Kidney epithelial cell (primary cell): ENCODE data around the gene LTO1. TPM values are rescaled to one million over a fixed set of nuclear protein-coding genes. Genes with fewer than 3 reads are reported as not detected.

Source experiments
- DNase-seq: peaks from one replicate; pipeline ENCODE4 v3.0.0-alpha.2; 2010; ENCODE audit warnings: low read depth
- H3K27me3 ChIP-seq: 2 replicates; pipeline ENCODE4 v1.6.0; 2011; ENCODE audit warnings: low read length; ENCODE audit not compliant: control insufficient read depth, insufficient read depth
- H3K36me3 ChIP-seq: 2 replicates; pipeline ENCODE4 v1.5.1; 2011; ENCODE audit warnings: low read length; ENCODE audit not compliant: control insufficient read depth, insufficient read depth
- H3K4me3 ChIP-seq: 2 replicates; pipeline ENCODE4 v1.5.1; 2011; ENCODE audit warnings: low read depth, mild to moderate bottlenecking, control low read depth, low read length
- CTCF ChIP-seq: IDR thresholded peaks from 2 replicates; pipeline ENCODE4 v1.5.1; 2011; ENCODE audit warnings: mild to moderate bottlenecking, moderate library complexity, low read length, control low read depth, inconsistent platforms; ENCODE audit not compliant: insufficient read depth, poor library complexity, severe bottlenecking
- total RNA-seq: library from RNA; depleted of rRNA; stranded (reverse); fragments of >200 nt; gene quantifications from 2 replicates; pipeline ENCODE4 v1.2.3, GENCODE V29; 2015

LTO1 gene
- total RNA-seq, 1 donor from 2014 or later: 18.6 TPM

- H3K36me3 ChIP-seq: peaks cover 2% of the 10 kb centered on the region
- no peak overlapping the region for H3K4me3 ChIP-seq
- H3K27me3 ChIP-seq: no peaks in the 10 kb centered on the region
- no peak for DNase-seq
- no peak for TF ChIP-seq CTCF
Measured at GRCh38 chr11:69669486-69669885, 5.7 kb downstream of the LTO1 start.

- no peak for DNase-seq
- no peak for TF ChIP-seq CTCF
- no peaks in the 10 kb centered on the region for H3K27me3 ChIP-seq
- H3K36me3 ChIP-seq: peaks cover 2% of the 10 kb centered on the region
- H3K4me3 ChIP-seq: no peak overlapping the region
Measured at GRCh38 chr11:69667619-69668604, 7.2 kb downstream of the LTO1 start.

- H3K4me3 ChIP-seq: no peak overlapping the region
- no peaks in the 10 kb centered on the region for H3K27me3 ChIP-seq
- DNase-seq: no peak
- peaks cover 2% of the 10 kb centered on the region for H3K36me3 ChIP-seq
- no peak for TF ChIP-seq CTCF
Measured at GRCh38 chr11:69666752-69667536, 8.2 kb downstream of the LTO1 start.

GRCh38 chr11:69666261-69666660 is 8.9 kb downstream of the LTO1 start:
- peaks cover 2% of the 10 kb centered on the region for H3K36me3 ChIP-seq
- TF ChIP-seq CTCF: no peak
- DNase-seq: no peak
- no peaks in the 10 kb centered on the region for H3K27me3 ChIP-seq
- no peak overlapping the region for H3K4me3 ChIP-seq

GRCh38 chr11:69665669-69666068 is 9.5 kb downstream of the LTO1 start:
- no peak for DNase-seq
- H3K4me3 ChIP-seq: no peak overlapping the region
- H3K27me3 ChIP-seq: no peaks in the 10 kb centered on the region
- TF ChIP-seq CTCF: no peak
- H3K36me3 ChIP-seq: peaks cover 2% of the 10 kb centered on the region
